A549 (cell line): ENCODE measurements around the gene STRADB.

Source experiments
- EHF ChIP-seq: fragments of 250-450 bp; sonication (Bioruptor Pico); IDR thresholded peaks from 2 replicates; pipeline ENCODE4 v1.5.0; 2020; ENCODE audit warnings: mild to moderate bottlenecking
- EP300 ChIP-seq, 2 experiments: fragments of >200 bp; sonication (Bioruptor Twin); formaldehyde crosslinking; IDR thresholded peaks; 2 replicates in 1 of 2; 3 replicates in 1 of 2; pipeline ENCODE4 v1.6.1; 2016 to 2017
- HOXA7 ChIP-seq: fragments of 250-450 bp; sonication (Bioruptor Pico); IDR thresholded peaks from 2 replicates; pipeline ENCODE4 v1.5.0; 2020; ENCODE audit warnings: mild to moderate bottlenecking, moderate library complexity
- HOXB5 ChIP-seq: fragments of 250-450 bp; sonication (Bioruptor Pico); IDR thresholded peaks from 2 replicates; pipeline ENCODE4 v1.5.0; 2020; ENCODE audit warnings: mild to moderate bottlenecking, moderate library complexity
- MAZ ChIP-seq: fragments of 150-350 bp; IDR thresholded peaks from 2 replicates; pipeline ENCODE4 v1.6.1; 2014; ENCODE audit warnings: antibody characterized with exemption, low read depth, low read length, borderline replicate concordance
- MYC ChIP-seq: IDR thresholded peaks from 2 replicates; pipeline ENCODE4 v1.6.1; 2012; ENCODE audit warnings: mild to moderate bottlenecking, inconsistent platforms, low read length, improper control_type of control experiment, borderline replicate concordance
- POLR2A ChIP-seq: IDR thresholded peaks from 2 replicates; pipeline ENCODE4 v1.6.1; 2012; ENCODE audit warnings: mild to moderate bottlenecking, low read length
- RFX5 ChIP-seq: fragments of 450-650 bp; IDR thresholded peaks from 2 replicates; pipeline ENCODE4 v1.7.1; 2014; ENCODE audit warnings: antibody characterized with exemption, mild to moderate bottlenecking, moderate library complexity
- SMC3 ChIP-seq: fragments of >200 bp; sonication (Bioruptor Twin); formaldehyde crosslinking; IDR thresholded peaks from 3 replicates; pipeline ENCODE4 v1.6.1; 2018; ENCODE audit warnings: inconsistent platforms
- TF ChIP-seq, protein P1 (sequence below): fragments of >200 bp; sonication (Bioruptor Twin); formaldehyde crosslinking; IDR thresholded peaks from 3 replicates; pipeline ENCODE4 v1.5.1; 2016
- TF ChIP-seq, protein P2 (sequence below): IDR thresholded peaks from 2 replicates; pipeline ENCODE4 v1.6.1; 2012
- TF ChIP-seq, protein P3 (sequence below): IDR thresholded peaks from 2 replicates; pipeline ENCODE4 v1.6.1; 2012; ENCODE audit warnings: low read depth, borderline replicate concordance
- TF ChIP-seq, protein P4 (sequence below): fragments of 200-600 bp; sonication (generic); IDR thresholded peaks from 2 replicates; pipeline ENCODE4 v1.6.1; 2016; ENCODE audit warnings: antibody characterized with exemption, mild to moderate bottlenecking, moderate library complexity
- TF ChIP-seq, protein P5 (sequence below): fragments of 250-450 bp; sonication (Bioruptor Pico); IDR thresholded peaks from 2 replicates; pipeline ENCODE4 v1.5.0; 2021; ENCODE audit warnings: mild to moderate bottlenecking, moderate library complexity, borderline replicate concordance

DNA sequence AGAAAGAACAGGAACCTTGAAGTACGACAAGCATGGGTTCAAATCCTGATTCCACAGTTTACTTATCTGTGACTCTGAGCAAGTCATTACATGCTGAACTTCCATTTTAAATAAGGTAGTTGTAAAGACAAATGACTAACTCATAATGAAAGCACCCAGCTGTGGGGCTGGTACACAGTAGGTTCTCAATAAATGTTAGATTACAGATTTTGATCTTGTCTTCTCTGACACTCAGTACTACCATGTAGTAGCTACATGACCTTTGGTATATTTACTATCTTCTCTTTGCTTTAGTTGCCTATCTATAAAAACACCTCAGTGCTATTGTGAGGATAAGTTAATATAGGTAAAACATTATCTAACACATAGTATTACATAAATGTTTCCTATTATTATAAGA is 3.5 kb upstream of the STRADB start:
- TF ChIP-seq HOXA7 (CRISPR knock-in tag) (no peak), EP300 (IDR thresholded peaks at IDR 0.05) (no peak), POLR2A (no peak), MYC (no peak), SMC3 (no peak), MAZ (no peak), RFX5 (no peak), EHF (CRISPR knock-in tag) (no peak), HOXB5 (CRISPR knock-in tag) (no peak)
- TF ChIP-seq, protein P1, sequence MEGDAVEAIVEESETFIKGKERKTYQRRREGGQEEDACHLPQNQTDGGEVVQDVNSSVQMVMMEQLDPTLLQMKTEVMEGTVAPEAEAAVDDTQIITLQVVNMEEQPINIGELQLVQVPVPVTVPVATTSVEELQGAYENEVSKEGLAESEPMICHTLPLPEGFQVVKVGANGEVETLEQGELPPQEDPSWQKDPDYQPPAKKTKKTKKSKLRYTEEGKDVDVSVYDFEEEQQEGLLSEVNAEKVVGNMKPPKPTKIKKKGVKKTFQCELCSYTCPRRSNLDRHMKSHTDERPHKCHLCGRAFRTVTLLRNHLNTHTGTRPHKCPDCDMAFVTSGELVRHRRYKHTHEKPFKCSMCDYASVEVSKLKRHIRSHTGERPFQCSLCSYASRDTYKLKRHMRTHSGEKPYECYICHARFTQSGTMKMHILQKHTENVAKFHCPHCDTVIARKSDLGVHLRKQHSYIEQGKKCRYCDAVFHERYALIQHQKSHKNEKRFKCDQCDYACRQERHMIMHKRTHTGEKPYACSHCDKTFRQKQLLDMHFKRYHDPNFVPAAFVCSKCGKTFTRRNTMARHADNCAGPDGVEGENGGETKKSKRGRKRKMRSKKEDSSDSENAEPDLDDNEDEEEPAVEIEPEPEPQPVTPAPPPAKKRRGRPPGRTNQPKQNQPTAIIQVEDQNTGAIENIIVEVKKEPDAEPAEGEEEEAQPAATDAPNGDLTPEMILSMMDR = no peak
- TF ChIP-seq, protein P2, sequence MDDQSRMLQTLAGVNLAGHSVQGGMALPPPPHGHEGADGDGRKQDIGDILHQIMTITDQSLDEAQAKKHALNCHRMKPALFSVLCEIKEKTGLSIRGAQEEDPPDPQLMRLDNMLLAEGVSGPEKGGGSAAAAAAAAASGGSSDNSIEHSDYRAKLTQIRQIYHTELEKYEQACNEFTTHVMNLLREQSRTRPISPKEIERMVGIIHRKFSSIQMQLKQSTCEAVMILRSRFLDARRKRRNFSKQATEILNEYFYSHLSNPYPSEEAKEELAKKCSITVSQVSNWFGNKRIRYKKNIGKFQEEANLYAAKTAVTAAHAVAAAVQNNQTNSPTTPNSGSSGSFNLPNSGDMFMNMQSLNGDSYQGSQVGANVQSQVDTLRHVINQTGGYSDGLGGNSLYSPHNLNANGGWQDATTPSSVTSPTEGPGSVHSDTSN = no peak
- TF ChIP-seq, protein P3, sequence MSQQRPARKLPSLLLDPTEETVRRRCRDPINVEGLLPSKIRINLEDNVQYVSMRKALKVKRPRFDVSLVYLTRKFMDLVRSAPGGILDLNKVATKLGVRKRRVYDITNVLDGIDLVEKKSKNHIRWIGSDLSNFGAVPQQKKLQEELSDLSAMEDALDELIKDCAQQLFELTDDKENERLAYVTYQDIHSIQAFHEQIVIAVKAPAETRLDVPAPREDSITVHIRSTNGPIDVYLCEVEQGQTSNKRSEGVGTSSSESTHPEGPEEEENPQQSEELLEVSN = no peak
- TF ChIP-seq, protein P4, sequence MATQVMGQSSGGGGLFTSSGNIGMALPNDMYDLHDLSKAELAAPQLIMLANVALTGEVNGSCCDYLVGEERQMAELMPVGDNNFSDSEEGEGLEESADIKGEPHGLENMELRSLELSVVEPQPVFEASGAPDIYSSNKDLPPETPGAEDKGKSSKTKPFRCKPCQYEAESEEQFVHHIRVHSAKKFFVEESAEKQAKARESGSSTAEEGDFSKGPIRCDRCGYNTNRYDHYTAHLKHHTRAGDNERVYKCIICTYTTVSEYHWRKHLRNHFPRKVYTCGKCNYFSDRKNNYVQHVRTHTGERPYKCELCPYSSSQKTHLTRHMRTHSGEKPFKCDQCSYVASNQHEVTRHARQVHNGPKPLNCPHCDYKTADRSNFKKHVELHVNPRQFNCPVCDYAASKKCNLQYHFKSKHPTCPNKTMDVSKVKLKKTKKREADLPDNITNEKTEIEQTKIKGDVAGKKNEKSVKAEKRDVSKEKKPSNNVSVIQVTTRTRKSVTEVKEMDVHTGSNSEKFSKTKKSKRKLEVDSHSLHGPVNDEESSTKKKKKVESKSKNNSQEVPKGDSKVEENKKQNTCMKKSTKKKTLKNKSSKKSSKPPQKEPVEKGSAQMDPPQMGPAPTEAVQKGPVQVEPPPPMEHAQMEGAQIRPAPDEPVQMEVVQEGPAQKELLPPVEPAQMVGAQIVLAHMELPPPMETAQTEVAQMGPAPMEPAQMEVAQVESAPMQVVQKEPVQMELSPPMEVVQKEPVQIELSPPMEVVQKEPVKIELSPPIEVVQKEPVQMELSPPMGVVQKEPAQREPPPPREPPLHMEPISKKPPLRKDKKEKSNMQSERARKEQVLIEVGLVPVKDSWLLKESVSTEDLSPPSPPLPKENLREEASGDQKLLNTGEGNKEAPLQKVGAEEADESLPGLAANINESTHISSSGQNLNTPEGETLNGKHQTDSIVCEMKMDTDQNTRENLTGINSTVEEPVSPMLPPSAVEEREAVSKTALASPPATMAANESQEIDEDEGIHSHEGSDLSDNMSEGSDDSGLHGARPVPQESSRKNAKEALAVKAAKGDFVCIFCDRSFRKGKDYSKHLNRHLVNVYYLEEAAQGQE = no peak
- TF ChIP-seq, protein P5, sequence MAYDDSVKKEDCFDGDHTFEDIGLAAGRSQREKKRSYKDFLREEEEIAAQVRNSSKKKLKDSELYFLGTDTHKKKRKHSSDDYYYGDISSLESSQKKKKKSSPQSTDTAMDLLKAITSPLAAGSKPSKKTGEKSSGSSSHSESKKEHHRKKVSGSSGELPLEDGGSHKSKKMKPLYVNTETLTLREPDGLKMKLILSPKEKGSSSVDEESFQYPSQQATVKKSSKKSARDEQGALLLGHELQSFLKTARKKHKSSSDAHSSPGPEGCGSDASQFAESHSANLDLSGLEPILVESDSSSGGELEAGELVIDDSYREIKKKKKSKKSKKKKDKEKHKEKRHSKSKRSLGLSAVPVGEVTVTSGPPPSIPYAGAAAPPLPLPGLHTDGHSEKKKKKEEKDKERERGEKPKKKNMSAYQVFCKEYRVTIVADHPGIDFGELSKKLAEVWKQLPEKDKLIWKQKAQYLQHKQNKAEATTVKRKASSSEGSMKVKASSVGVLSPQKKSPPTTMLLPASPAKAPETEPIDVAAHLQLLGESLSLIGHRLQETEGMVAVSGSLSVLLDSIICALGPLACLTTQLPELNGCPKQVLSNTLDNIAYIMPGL (CRISPR knock-in tag) = no peak
